B cell (primary cell): ENCODE measurements around the gene TLR3. TPM values are rescaled to one million over a fixed set of nuclear protein-coding genes. Genes with fewer than 3 reads are reported as not detected.

Experiments
- ATAC-seq: fragments of 200-7000 bp; cut with Tn5 transposase; one replicate; pipeline ENCODE4 v1.10.0; 2021; ENCODE audit warnings: low read depth, mild to moderate bottlenecking, moderate number of reproducible peaks, moderate library complexity
- CTCF ChIA-PET: fragments of 350-600 bp; sonication (Branson Sonifier 250); formaldehyde crosslinking; loops from one replicate; lab custom pipeline; 2021; ENCODE audit warnings: antibody characterized with exemption, inconsistent platforms; lab: Charles Lee
- POLR2A ChIA-PET: fragments of 350-600 bp; sonication (Branson Sonifier 250); formaldehyde crosslinking; loops from one replicate; lab custom pipeline; 2021; ENCODE audit warnings: antibody characterized with exemption; lab: Charles Lee
- DNase-seq: peaks from one replicate; pipeline ENCODE4 v3.0.0; 2013
- H2AFZ ChIP-seq: 2 replicates; pipeline ENCODE4 v1.6.1; 2012; ENCODE audit warnings: mild to moderate bottlenecking, low read depth, low read length; ENCODE audit not compliant: insufficient read depth, poor library complexity, severe bottlenecking
- H3K27ac ChIP-seq, 2 donors: 1 replicate in 1 of 2; 2 replicates in 1 of 2; pipeline ENCODE4 v1.5.1; 2012 to 2013; ENCODE audit warnings: low read length in 2 of 2, mild to moderate bottlenecking in 2 of 2, moderate library complexity in 1 of 2
- H3K27me3 ChIP-seq, 4 experiments: fragments of 200-600 bp in 1 of 4; sonication (generic) in 1 of 4; replicated peaks in 1 of 4; 1 replicate in 2 of 4; 2 replicates in 2 of 4; pipeline versions ENCODE4 v1.6.1 to v1.7.0; 2013 to 2016; ENCODE audit warnings: low read length in 3 of 4, mild to moderate bottlenecking in 2 of 4, mixed read lengths in 1 of 4, moderate library complexity in 1 of 4; ENCODE audit not compliant: insufficient read depth in 4 of 4, control insufficient read depth in 3 of 4; ENCODE audit errors: control extremely low read depth in 1 of 4
- H3K36me3 ChIP-seq, 2 experiments: replicated peaks in 1 of 2; 1 replicate in 1 of 2; 2 replicates in 1 of 2; pipeline versions ENCODE4 v1.6.1 to v1.7.1; 2013; ENCODE audit warnings: low read length in 1 of 2; ENCODE audit not compliant: insufficient read depth in 2 of 2, control insufficient read depth in 1 of 2; ENCODE audit errors: control extremely low read depth in 1 of 2, extremely low read depth in 1 of 2
- H3K4me1 ChIP-seq, 2 donors: fragments of 200-600 bp in 1 of 2; sonication (generic) in 1 of 2; 1 replicate in 1 of 2; 2 replicates in 1 of 2; pipeline versions ENCODE4 v1.5.1 to v1.6.1; 2013 to 2017; ENCODE audit warnings: low read length in 2 of 2; ENCODE audit not compliant: control insufficient read depth in 2 of 2, insufficient read depth in 2 of 2
- H3K4me2 ChIP-seq: replicated peaks from 2 replicates; pipeline ENCODE3; 2012; ENCODE audit warnings: mild to moderate bottlenecking, low read depth, low read length; ENCODE audit not compliant: poor library complexity, severe bottlenecking
- H3K4me3 ChIP-seq, 5 experiments: fragments of 200-600 bp in 1 of 5; sonication (generic) in 1 of 5; 1 replicate in 3 of 5; 2 replicates in 2 of 5; pipeline versions ENCODE4 v1.5.1 to v1.7.0; 2011 to 2016; ENCODE audit warnings: low read length in 4 of 5, mild to moderate bottlenecking in 4 of 5, low read depth in 2 of 5, control low read depth in 1 of 5, moderate library complexity in 1 of 5; ENCODE audit not compliant: insufficient read depth in 1 of 5; ENCODE audit errors: control extremely low read depth in 1 of 5, extremely low read depth in 1 of 5
- H3K79me2 ChIP-seq: fragments of 200-600 bp; sonication (generic); one replicate; pipeline ENCODE4 v1.6.0; 2016; ENCODE audit warnings: low read length; ENCODE audit not compliant: control insufficient read depth, insufficient read depth
- H3K9ac ChIP-seq: fragments of 200-600 bp; sonication (generic); 2 replicates; pipeline ENCODE4 v1.6.1; 2017; ENCODE audit warnings: mild to moderate bottlenecking, low read length, moderate library complexity
- H3K9me3 ChIP-seq, 3 donors: one replicate each; pipeline versions ENCODE4 v1.6.1 to v1.7.1; 2013; ENCODE audit warnings: low read length in 2 of 3; ENCODE audit not compliant: control insufficient read depth in 2 of 3, insufficient read depth in 1 of 3; ENCODE audit errors: control extremely low read depth in 1 of 3
- H4K20me1 ChIP-seq: 2 replicates; pipeline ENCODE4 v1.6.0; 2012; ENCODE audit warnings: mild to moderate bottlenecking, low read length; ENCODE audit not compliant: insufficient read depth, control insufficient read depth, poor library complexity, severe bottlenecking
- H3K27ac Mint-ChIP-seq: one replicate; pipeline ENCODE4 v1.8.0; 2021; ENCODE audit warnings: mixed read lengths
- H3K27me3 Mint-ChIP-seq: one replicate; pipeline ENCODE4 v1.8.0; 2021; ENCODE audit warnings: mixed read lengths
- H3K4me1 Mint-ChIP-seq: one replicate; pipeline ENCODE4 v1.8.0; 2021; ENCODE audit warnings: mixed read lengths
- H3K4me3 Mint-ChIP-seq: one replicate; pipeline ENCODE4 v1.8.0; 2021; ENCODE audit warnings: mixed read lengths
- H3K9me3 Mint-ChIP-seq: one replicate; pipeline ENCODE4 v1.8.0; 2022; ENCODE audit warnings: mixed read lengths; ENCODE audit not compliant: insufficient read depth
- EZH2 ChIP-seq: IDR thresholded peaks from 2 replicates; pipeline ENCODE4 v1.6.1; 2012; ENCODE audit warnings: borderline replicate concordance, low read depth, mild to moderate bottlenecking, moderate library complexity, low read length; ENCODE audit not compliant: insufficient read depth, poor library complexity, severe bottlenecking
- WGBS: methylation state at CpG from one replicate; pipeline ENCODE4 v1.1.5; 2013; ENCODE audit warnings: missing lambda C conversion rate; ENCODE audit not compliant: insufficient coverage; 5-methylcytosine and 5-hydroxymethylcytosine counted together
- intact Hi-C: fragments of 100-400 bp; cut with micrococcal nuclease; formaldehyde crosslinking; loops from one replicate; pipeline ENCODE4 v1.10.0; 2022
- polyA plus RNA-seq: library from polyadenylated mRNA; depleted of rRNA; stranded (reverse); fragments of >200 nt; gene quantifications from 2 replicates; pipeline ENCODE4 v1.2.3, GENCODE V29; 2012
- total RNA-seq, 2 donors: library from RNA; stranded (reverse); fragments of 120-200 nt in 1 of 2; gene quantifications; 1 replicate in 1 of 2; 2 replicates in 1 of 2; pipeline versions ENCODE4 v1.2.3 to v1.2.4, GENCODE V29; 2013 to 2022
- TF ChIP-seq, protein P1 (sequence below): fragments of 200-600 bp; IDR thresholded peaks from one replicate; pipeline ENCODE4 v1.8.0; 2022; ENCODE audit warnings: antibody characterized with exemption, mild to moderate bottlenecking

The TLR3 gene
- total and polyA plus RNA-seq, 2 donors (not counting 1 experiment from before 2014, with no cell fraction given) = not detected

- H3K4me3 Mint-ChIP-seq = peak within 1 kb of the TSS; percentile 80
- H3K27me3 ChIP-seq = peaks cover 0 to 43% (median 23%) of the 10 kb centered on the region in 4 experiments
- no peaks in the 10 kb centered on the region for H3K9me3 Mint-ChIP-seq
- no peaks in the 10 kb centered on the region for H4K20me1 ChIP-seq
- H3K36me3 ChIP-seq = no peaks in the 10 kb centered on the region
- ATAC-seq (peak; percentile 82), DNase-seq (peak; percentile 57)
- H3K27ac ChIP-seq = no peak within 1 kb of the TSS
- peak within 1 kb of the TSS; percentile 83 for H3K4me2 ChIP-seq
- intact Hi-C loops = no loop called here
- TF ChIP-seq EZH2 = no peak
- TF ChIP-seq, protein P1, sequence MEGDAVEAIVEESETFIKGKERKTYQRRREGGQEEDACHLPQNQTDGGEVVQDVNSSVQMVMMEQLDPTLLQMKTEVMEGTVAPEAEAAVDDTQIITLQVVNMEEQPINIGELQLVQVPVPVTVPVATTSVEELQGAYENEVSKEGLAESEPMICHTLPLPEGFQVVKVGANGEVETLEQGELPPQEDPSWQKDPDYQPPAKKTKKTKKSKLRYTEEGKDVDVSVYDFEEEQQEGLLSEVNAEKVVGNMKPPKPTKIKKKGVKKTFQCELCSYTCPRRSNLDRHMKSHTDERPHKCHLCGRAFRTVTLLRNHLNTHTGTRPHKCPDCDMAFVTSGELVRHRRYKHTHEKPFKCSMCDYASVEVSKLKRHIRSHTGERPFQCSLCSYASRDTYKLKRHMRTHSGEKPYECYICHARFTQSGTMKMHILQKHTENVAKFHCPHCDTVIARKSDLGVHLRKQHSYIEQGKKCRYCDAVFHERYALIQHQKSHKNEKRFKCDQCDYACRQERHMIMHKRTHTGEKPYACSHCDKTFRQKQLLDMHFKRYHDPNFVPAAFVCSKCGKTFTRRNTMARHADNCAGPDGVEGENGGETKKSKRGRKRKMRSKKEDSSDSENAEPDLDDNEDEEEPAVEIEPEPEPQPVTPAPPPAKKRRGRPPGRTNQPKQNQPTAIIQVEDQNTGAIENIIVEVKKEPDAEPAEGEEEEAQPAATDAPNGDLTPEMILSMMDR = no peak
- peaks cover 65% of the 10 kb centered on the region for H3K27me3 Mint-ChIP-seq
- H3K79me2 ChIP-seq = no peaks in the 10 kb centered on the region
- H2AFZ ChIP-seq = peak within 1 kb of the TSS; percentile 56
- 10% methylated on average over 51 of the region's 57 CpGs for WGBS
- H3K27ac Mint-ChIP-seq = no peak within 1 kb of the TSS
- H3K4me1 ChIP-seq = peaks cover 13 to 19% of the 10 kb centered on the region in 2 donors
- peak within 1 kb of the TSS; percentile 43 for H3K9ac ChIP-seq
- ChIA-PET CTCF (no interaction called here), POLR2A (interaction anchor here (0.5 kb wide), 1 partner anchor 89 kb away, joined by 3 read pairs; no protein-coding TSS in a partner anchor)
- H3K4me3 ChIP-seq = peak within 1 kb of the TSS in 4 of 5 experiments; percentile 15 to 43 (median 42)
- H3K4me1 Mint-ChIP-seq = peaks cover 5% of the 10 kb centered on the region
- H3K9me3 ChIP-seq = peaks cover 0 to 8% (median 0%) of the 10 kb centered on the region in 3 donors
These were observed 35.3 kb downstream of the TLR3 start, which contains the start of gene FAM149A for GRCh38 chr4:186104114-186104889. FAM149A (plus strand) TSS chr4:186104704.
